ENCODE results near the gene RRM2. TPM values are rescaled to one million over a fixed set of nuclear protein-coding genes. Genes with fewer than 3 reads are reported as not detected.
"Not testable (repeated sequence)": the region's sequence is repeated elsewhere in the genome, so short reads cannot be mapped to it uniquely, and the experiment has no call there.

The RRM2 gene
- polyA plus RNA-seq, 6 donors from 2014 or later: 0.15 to 0.24 TPM; not detected in 4

DNA sequence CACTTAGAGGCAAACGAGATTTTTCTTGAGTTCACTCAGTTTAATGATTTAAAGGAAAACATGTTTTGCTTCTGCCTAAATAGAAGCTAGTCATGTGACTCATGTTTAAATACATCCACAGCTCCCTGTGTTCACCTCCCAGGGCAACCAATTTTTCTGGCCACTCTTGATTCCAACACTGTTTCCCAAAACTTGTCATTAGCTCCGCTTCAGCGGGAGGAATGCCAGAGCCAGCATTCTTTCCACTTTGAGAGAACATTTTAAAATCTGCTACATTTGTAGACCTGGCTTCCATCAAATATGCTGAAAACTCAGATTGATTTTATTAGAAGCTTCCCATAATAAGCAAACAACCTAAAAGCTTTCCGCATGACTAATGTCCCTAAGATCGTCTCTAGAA lies 39.5 kb upstream of the RRM2 start:
- H3K9me3 Mint-ChIP-seq: no peaks in the 10 kb centered on the region
- peaks cover 7 to 17% (median 11%) of the 10 kb centered on the region in 3 donors for H3K4me1 Mint-ChIP-seq
- H3K4me3 Mint-ChIP-seq: no peak overlapping the region
- DNase-seq (no peak), ATAC-seq (ENCODE audit: low read depth in 2 of 2) (no peak)
- peaks cover 6 to 10% of the 10 kb centered on the region in 2 donors for H3K36me3 Mint-ChIP-seq
- no peak overlapping the region for H3K27ac Mint-ChIP-seq
- H3K27me3 Mint-ChIP-seq: peaks cover 48 to 79% (median 62%) of the 10 kb centered on the region in 3 donors

DNA sequence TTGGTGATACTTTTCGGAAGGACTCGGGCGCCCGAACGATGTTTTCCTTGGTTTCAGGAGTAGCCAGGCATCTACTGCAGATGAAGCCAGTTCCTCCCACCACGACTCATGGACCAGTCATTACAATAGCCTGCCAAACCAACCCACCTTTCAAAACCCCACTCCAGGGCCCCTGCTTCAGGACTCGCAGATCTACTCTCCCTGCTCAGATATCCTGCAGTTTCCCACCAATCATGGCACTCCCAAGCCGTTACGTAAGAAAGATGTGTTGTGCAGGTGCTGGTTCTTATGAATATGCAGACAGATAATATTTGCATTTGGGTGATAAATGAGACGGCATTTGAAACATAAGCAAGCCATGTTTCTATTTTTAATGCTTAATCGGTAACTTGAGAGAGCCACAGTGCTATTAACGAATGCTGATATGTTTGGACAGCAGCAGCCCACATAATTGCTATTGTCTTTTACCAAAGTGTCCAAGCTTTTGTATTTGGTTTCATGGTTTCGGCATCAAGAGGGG lies 38.8 kb upstream of the RRM2 start:
- DNase-seq (no peak), ATAC-seq (ENCODE audit: low read depth in 2 of 2) (no peak)
- no peaks in the 10 kb centered on the region for H3K9me3 Mint-ChIP-seq
- peaks cover 41 to 72% (median 55%) of the 10 kb centered on the region in 3 donors for H3K27me3 Mint-ChIP-seq
- H3K36me3 Mint-ChIP-seq: peaks cover 0 to 10% of the 10 kb centered on the region in 2 donors
- no peak overlapping the region for H3K27ac Mint-ChIP-seq
- peaks cover 6 to 14% (median 6%) of the 10 kb centered on the region in 3 donors for H3K4me1 Mint-ChIP-seq
- H3K4me3 Mint-ChIP-seq: peak overlapping the region in 2 of 8 donors; percentile 7 to 8

DNA sequence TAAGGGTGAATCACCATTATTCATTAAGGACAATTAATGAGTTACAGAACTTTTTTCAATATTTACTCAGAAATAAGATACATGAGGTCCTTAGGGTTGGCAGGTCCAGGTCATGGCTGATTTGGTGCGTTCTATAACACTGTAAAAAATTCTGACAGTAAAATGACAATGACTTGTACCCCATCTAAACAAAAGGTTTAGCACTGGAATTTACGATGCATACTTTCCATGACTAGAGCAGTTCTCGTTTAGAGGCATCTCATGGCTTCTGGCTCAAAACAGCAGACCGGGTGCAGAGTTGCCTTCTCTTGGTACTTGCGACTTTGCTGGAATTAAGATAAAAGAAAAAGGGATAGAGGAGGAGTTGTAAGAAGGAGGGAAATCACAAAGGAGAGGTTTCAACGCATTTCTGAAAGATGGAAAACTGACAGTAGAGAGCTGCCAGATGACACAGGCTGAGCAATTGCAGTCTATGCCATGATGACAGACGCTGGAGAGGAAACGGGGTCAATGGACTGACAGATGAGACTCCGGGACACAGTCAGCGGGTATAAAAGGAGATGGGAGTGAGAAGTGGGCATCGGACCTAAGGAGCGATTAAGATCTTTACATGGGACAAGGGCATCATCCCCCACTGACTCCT lies 38.2 kb upstream of the RRM2 start:
- ATAC-seq (ENCODE audit: low read depth in 2 of 2) (no peak), DNase-seq (no peak)
- H3K4me1 Mint-ChIP-seq: peaks cover 0 to 9% (median under 1%) of the 10 kb centered on the region in 3 donors
- peaks cover 35 to 66% (median 49%) of the 10 kb centered on the region in 3 donors for H3K27me3 Mint-ChIP-seq
- H3K27ac Mint-ChIP-seq: peak overlapping the region in 1 of 6 donors; percentile 79
- H3K4me3 Mint-ChIP-seq: no peak overlapping the region
- H3K9me3 Mint-ChIP-seq: no peaks in the 10 kb centered on the region
- H3K36me3 Mint-ChIP-seq: peaks cover 0 to 6% of the 10 kb centered on the region in 2 donors

DNA sequence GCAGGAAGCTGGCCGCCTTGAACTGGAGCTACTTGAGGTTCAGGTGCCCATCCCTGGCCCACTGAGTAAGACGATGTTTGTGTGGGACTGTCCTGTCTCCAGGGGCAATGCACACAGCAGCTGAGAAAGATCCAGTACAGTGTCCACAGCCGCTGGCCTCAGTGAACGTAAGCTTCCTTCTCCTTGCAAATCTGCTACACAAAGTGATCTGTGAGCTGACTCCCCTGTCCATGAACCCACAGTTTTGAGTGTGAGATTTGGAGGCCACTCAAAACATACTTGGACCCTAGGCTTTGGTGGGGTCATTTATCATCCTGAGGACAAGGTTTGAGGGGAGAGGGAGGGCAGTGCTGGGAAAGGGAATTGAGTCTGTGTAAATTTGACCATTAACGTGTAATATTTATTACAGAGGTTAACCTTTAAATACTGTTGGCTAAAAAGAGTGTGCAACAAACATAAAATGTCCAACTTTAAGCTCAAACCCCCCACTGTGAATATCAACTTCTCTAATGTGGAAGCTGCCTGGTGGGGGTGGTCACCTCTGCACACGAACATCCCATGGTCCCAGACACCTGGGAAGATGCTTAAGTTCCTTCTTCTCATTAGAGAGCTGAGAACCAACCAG lies 37.4 kb upstream of the RRM2 start:
- no peak overlapping the region for H3K27ac Mint-ChIP-seq
- H3K36me3 Mint-ChIP-seq: peaks cover 0 to 5% of the 10 kb centered on the region in 2 donors
- no peaks in the 10 kb centered on the region for H3K9me3 Mint-ChIP-seq
- DNase-seq (no peak), ATAC-seq (ENCODE audit: low read depth in 2 of 2) (no peak)
- no peak overlapping the region for H3K4me3 Mint-ChIP-seq
- peaks cover 34 to 65% (median 49%) of the 10 kb centered on the region in 3 donors for H3K27me3 Mint-ChIP-seq
- peaks cover 0 to 9% (median 5%) of the 10 kb centered on the region in 3 donors for H3K4me1 Mint-ChIP-seq

DNA sequence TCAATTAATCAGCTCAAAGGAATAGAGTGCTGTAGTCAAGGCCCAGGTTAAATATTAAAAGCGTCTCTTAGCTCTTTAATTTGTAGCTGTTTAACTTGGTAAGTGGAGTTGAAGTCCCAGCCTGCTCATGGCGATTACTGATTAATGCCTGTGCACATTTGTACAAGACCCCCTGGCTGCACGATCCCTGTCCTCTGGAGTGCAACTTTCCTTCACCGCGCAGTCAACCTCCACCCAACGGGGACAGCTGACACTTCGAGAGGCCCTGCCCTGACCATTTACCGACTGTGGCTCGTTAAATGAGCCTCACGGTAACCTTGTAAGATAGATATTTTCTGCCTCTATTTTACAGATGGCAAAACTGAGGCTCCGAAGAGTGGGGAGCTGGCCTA lies 36.9 kb upstream of the RRM2 start:
- Mint-ChIP-seq H3K27me3 (peaks cover 34 to 65% (median 50%) of the 10 kb centered on the region in 3 donors), H3K4me1 (peaks cover 0 to 9% (median 6%) of the 10 kb centered on the region in 3 donors), H3K27ac (no peak overlapping the region), H3K4me3 (no peak overlapping the region), H3K9me3 (no peaks in the 10 kb centered on the region), H3K36me3 (peaks cover under 1 to 5% of the 10 kb centered on the region in 2 donors)
- DNase-seq (no peak), ATAC-seq (ENCODE audit: low read depth in 2 of 2) (no peak)

DNA sequence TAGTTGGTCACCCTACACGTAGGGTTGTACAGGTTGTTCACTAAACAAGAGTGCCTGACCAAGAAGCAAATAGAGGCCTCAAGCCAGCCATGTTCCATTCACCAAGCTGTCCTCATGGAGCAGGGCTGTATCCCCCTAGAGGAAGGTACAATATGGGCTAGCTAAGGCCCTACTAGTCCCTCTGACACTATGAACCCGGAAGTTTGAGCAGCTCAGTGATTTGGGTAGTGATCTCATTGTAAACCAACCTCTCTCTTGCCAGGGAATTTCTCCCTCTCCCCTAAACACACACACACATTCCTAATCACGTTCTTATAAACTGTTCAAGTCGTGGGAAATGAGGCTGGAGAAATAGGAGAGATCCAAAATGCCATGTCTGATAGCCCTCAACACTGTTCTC lies 35.6 kb upstream of the RRM2 start:
- Mint-ChIP-seq H3K9me3 (peaks cover 0 to 5% (median under 1%) of the 10 kb centered on the region in 7 donors), H3K4me3 (no peak overlapping the region), H3K27ac (no peak overlapping the region), H3K4me1 (peaks cover 5 to 11% (median 6%) of the 10 kb centered on the region in 3 donors), H3K27me3 (peaks cover 30 to 62% (median 51%) of the 10 kb centered on the region in 3 donors), H3K36me3 (peaks cover 5 to 7% of the 10 kb centered on the region in 2 donors)
- ATAC-seq (ENCODE audit: low read depth in 2 of 2): no peak
- no peak for DNase-seq

DNA sequence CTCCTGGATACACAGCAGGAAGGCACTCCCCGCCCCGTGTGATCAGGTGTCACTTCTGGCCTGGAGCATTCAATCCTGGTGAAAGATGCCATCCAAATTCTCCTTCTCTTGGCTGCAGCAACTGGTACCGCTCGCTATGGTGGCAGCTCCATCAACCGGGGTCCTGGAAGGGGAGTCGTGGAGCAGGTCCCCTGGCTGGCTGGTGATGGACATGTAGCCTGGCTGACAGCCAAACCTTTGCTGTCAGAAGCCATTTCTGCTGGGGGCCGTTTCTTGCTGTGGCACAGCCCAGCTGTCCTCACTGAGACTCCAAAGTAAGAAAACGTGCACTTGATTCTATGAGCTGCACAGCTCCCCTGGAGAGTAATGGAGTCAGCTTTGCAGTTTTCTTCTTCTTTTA lies 35.2 kb upstream of the RRM2 start:
- H3K27ac Mint-ChIP-seq: no peak overlapping the region
- peaks cover 5 to 11% (median 5%) of the 10 kb centered on the region in 3 donors for H3K4me1 Mint-ChIP-seq
- H3K36me3 Mint-ChIP-seq: peaks cover 5 to 7% of the 10 kb centered on the region in 2 donors
- ATAC-seq (ENCODE audit: low read depth in 2 of 2) (no peak), DNase-seq (no peak)
- peaks cover 0 to 9% (median 5%) of the 10 kb centered on the region in 7 donors for H3K9me3 Mint-ChIP-seq
- H3K4me3 Mint-ChIP-seq: no peak overlapping the region
- H3K27me3 Mint-ChIP-seq: peaks cover 34 to 62% (median 51%) of the 10 kb centered on the region in 3 donors

DNA sequence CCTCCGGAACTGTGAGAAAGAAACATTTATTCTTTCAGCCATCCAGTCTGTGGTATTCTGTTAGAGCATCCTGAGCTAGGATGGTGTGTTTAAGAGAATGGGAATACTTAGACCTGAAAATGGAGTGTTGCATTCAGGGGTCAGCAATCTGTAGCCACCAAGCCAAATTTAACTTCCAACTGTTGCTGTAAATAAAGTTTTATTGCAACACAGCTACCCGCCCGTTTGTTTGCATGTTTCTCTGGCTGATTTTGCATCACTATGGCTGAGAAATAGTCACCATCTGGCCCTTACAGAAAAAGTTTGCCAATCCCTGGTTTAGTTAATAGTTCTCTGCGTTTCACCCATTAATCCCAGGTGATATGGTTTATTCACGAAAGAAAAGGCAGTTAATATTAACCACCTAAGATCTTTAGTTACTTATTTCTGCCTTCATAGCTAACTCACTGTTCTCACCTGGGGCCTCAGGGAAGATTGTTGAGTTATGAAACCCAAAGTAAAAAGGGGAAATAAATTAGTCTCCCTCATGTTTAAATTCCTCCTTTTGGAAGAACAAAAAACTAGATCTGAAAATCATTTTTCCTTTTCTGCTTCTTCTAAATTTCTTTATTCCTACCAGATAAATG lies 32.9 kb upstream of the RRM2 start:
- Mint-ChIP-seq H3K36me3 (peaks cover 7 to 9% of the 10 kb centered on the region in 2 donors), H3K27me3 (peaks cover 24 to 64% (median 51%) of the 10 kb centered on the region in 3 donors), H3K27ac (no peak overlapping the region), H3K4me3 (no peak overlapping the region), H3K9me3 (peaks cover 0 to 14% (median 9%) of the 10 kb centered on the region in 7 donors), H3K4me1 (peaks cover 5 to 11% (median 5%) of the 10 kb centered on the region in 3 donors)
- no peak for DNase-seq
- no peak for ATAC-seq (ENCODE audit: low read depth in 2 of 2)

DNA sequence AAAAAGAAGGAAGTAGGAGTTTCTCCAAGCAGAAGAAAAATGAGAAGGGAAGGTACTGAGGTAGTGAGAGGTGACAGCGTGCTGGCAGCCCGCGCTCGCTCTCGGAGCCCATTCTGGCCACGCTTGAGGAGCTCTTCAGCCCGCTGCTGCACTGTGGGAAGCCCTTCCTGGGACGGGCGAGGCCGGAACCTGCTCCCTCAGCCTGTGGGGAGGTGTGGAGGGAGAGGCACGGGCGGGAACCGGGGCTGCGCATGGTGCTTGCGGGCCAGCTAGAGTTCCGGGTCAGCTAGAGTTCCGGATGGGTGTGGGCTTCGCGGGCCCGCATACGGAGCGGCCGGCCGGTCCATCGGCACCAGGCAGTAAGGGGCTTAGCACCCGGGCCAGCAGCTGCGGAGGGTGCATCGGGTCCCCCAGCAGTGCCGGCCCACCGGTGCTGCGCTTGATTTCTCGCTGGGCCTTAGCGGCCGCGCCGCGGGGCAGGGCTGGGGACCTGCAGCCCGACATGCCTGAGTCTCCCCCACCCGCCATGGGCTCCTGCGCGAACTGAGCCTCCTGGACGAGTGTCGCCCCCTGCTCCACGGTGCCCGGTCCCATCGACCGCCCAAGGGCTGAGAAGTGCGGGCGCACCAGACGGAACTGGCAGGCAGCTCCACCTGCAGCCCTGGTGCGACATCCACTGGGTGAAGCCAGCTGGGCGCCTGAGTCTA lies 31.2 kb upstream of the RRM2 start:
- peak overlapping the region in 1 of 6 donors; percentile 83 for H3K27ac Mint-ChIP-seq
- DNase-seq: no peak
- peaks cover 32 to 56% (median 43%) of the 10 kb centered on the region in 3 donors for H3K27me3 Mint-ChIP-seq
- peaks cover 0 to 14% (median 9%) of the 10 kb centered on the region in 7 donors for H3K9me3 Mint-ChIP-seq
- H3K36me3 Mint-ChIP-seq: peaks cover 4 to 7% of the 10 kb centered on the region in 2 donors
- H3K4me1 Mint-ChIP-seq: peaks cover 5 to 11% (median 5%) of the 10 kb centered on the region in 3 donors
- peak; percentile 63 to 78 for ATAC-seq (ENCODE audit: low read depth in 2 of 2)
- peak overlapping the region; percentile 66 to 91 (median 83) for H3K4me3 Mint-ChIP-seq

DNA sequence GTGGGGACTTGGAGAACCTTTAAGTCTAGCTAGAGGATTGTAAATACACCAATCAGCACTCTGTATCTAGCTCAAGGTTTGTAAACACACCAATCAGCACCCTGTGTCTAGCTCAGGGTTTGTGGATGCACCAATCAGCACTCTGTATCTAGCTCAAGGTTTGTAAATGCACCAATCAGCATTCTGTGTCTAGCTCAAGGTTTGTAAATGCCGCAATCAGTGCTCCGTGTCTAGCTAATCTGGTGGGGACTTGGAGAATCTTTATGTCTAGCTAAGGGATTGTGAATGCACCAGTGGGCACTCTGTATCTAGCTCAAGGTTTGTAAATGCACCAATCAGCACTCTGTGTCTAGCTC lies 30.7 kb upstream of the RRM2 start:
- ATAC-seq (ENCODE audit: low read depth in 2 of 2); H3K36me3 Mint-ChIP-seq; DNase-seq; H3K27ac Mint-ChIP-seq: not testable (repeated sequence)
- Mint-ChIP-seq H3K4me3 (peak overlapping the region in 7 of 8 donors; percentile 55 to 87 (median 77)), H3K27me3 (peaks cover 33 to 51% (median 41%) of the 10 kb centered on the region in 3 donors), H3K9me3 (peaks cover 0 to 14% (median 9%) of the 10 kb centered on the region in 7 donors), H3K4me1 (peaks cover 5 to 11% (median 5%) of the 10 kb centered on the region in 3 donors)

DNA sequence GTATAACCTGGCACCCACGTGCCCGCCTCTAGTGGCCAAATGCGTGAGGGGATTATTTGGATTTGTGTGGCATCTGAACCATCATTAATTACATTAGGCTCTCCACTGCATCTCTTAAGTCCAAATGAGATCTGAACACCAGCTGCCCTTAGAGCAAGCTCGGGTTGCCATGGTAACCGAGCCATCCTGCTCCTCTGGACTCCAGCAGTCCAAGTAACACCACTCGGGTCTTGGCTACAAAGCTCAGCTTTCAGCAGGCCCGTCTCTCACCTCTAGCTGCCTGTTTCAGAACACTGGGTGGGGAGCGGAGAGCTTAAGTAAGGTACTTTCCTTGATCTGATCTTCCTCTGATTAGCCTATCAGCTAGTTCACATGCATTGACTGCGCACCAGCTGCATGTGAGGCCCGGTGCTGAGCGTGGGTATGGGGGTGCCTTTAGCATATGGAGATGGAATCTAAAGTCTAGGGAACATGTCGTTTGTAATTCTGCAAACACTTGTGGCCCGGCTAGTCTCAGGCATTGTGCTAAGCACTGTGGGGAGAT lies 28.2 kb upstream of the RRM2 start:
- Mint-ChIP-seq H3K36me3 (peaks cover 4 to 7% of the 10 kb centered on the region in 2 donors), H3K27ac (peak overlapping the region in 1 of 6 donors; percentile 1), H3K4me1 (peaks cover 5 to 18% (median 12%) of the 10 kb centered on the region in 3 donors), H3K9me3 (peaks cover 0 to 14% (median 9%) of the 10 kb centered on the region in 7 donors), H3K27me3 (peaks cover 42 to 53% (median 52%) of the 10 kb centered on the region in 3 donors), H3K4me3 (peak overlapping the region in 1 of 8 donors; percentile 64)
- ATAC-seq (ENCODE audit: low read depth in 2 of 2) (no peak), DNase-seq (no peak)

DNA sequence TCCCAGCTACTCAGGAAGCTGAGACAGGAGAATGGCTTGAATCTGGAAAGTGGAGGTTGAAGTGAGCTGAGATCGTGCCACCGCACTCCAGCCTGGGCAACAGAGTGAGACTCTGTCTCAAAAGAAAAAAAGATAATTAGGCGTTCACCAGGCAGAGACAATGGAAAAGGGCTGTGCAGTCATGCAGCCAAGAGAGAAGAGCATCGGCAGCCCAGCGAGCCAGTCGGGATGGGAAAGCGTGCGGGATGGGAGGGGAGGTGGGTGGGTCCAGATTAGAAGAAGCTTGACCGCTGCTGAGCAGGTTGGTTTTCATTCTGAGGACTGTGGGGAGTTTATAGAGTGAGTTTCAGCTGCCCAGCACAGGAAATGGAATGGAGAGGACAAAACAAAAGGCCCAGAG lies 27.4 kb upstream of the RRM2 start:
- peaks cover 5 to 13% (median 12%) of the 10 kb centered on the region in 3 donors for H3K4me1 Mint-ChIP-seq
- ATAC-seq (ENCODE audit: low read depth in 2 of 2): no peak
- H3K4me3 Mint-ChIP-seq: no peak overlapping the region
- peaks cover 4 to 7% of the 10 kb centered on the region in 2 donors for H3K36me3 Mint-ChIP-seq
- H3K27me3 Mint-ChIP-seq: peaks cover 42 to 53% (median 52%) of the 10 kb centered on the region in 3 donors
- no peak overlapping the region for H3K27ac Mint-ChIP-seq
- DNase-seq: no peak
- H3K9me3 Mint-ChIP-seq: peaks cover 0 to 14% (median 9%) of the 10 kb centered on the region in 7 donors
